HFF-Myc (cell line): Measurements from ENCODE around the gene MAP3K9.

Experiments
- DNase-seq: peaks from one replicate; pipeline ENCODE4 v3.0.0-alpha.2; 2011; ENCODE audit warnings: low read depth; ENCODE audit errors: extremely low read depth
- H3K4me3 ChIP-seq: replicated peaks from 2 replicates; pipeline ENCODE4 v1.5.1; 2011; ENCODE audit warnings: low read depth, mild to moderate bottlenecking, control low read depth, low read length
- CTCF ChIP-seq: IDR thresholded peaks from 2 replicates; pipeline ENCODE4 v1.5.1; 2012; ENCODE audit warnings: mild to moderate bottlenecking, low read depth, low read length, control low read depth; ENCODE audit errors: missing control alignments

MAP3K9 gene

GRCh38 chr14:70811050-70811449 lies 1.7 kb upstream of the MAP3K9 start:
- DNase-seq, result no peak
- no peak for TF ChIP-seq CTCF
- H3K4me3 ChIP-seq, result no peak overlapping the region

- DNase-seq, result no peak
- TF ChIP-seq CTCF, result no peak
- no peak overlapping the region; the same call in 1 of the 2 replicates for H3K4me3 ChIP-seq
Measured at GRCh38 chr14:70810621-70811020, 1.3 kb upstream of the MAP3K9 start.

GRCh38 chr14:70808416-70809224 lies 693 bp downstream of the MAP3K9 start:
- TF ChIP-seq CTCF, result no peak
- no peak for DNase-seq

GRCh38 chr14:70807898-70808415 lies 1.4 kb downstream of the MAP3K9 start:
- no peak for TF ChIP-seq CTCF
- no peak for DNase-seq
- no peak overlapping the region for H3K4me3 ChIP-seq

More at GRCh38 chr14:70808416-70809224, 693 bp downstream of the MAP3K9 start:
- H3K4me3 ChIP-seq, result peak overlapping the region; percentile 46

GRCh38 chr14:70804556-70805162 lies 4.7 kb downstream of the MAP3K9 start:
- no peak overlapping the region for H3K4me3 ChIP-seq
- no peak for DNase-seq
- TF ChIP-seq CTCF, result no peak

GRCh38 chr14:70803321-70804310 lies 5.7 kb downstream of the MAP3K9 start:
- DNase-seq, result no peak
- no peak for TF ChIP-seq CTCF
- H3K4me3 ChIP-seq, result no peak overlapping the region
